HepG2 (cell line): ENCODE measurements around the gene SHQ1. TPM values are rescaled to one million over a fixed set of nuclear protein-coding genes. Genes with fewer than 3 reads are reported as not detected.

Experiments used
- CC2D1A ChIP-seq: sonication (generic); formaldehyde crosslinking; IDR thresholded peaks from 2 replicates; pipeline ENCODE4 v1.8.1; 2023; ENCODE audit warnings: mild to moderate bottlenecking, missing genetic modification reagents
- CEBPG ChIP-seq: IDR thresholded peaks from 2 replicates; pipeline ENCODE4 v1.6.1; 2016
- CREB3 ChIP-seq: sonication (generic); formaldehyde crosslinking; IDR thresholded peaks from 2 replicates; pipeline ENCODE4 v1.5.0; 2020; ENCODE audit warnings: missing genetic modification reagents
- DMTF1 ChIP-seq: sonication (generic); formaldehyde crosslinking; IDR thresholded peaks from 2 replicates; pipeline ENCODE4 v1.4.0; 2020; ENCODE audit warnings: mild to moderate bottlenecking, missing genetic modification reagents
- ELF3 ChIP-seq: IDR thresholded peaks from 2 replicates; pipeline ENCODE4 v1.6.1; 2016; ENCODE audit warnings: missing genetic modification reagents, missing compliant biosample characterization
- FIP1L1 ChIP-seq: fragments of 200-400 bp; formaldehyde crosslinking; IDR thresholded peaks from 2 replicates; pipeline ENCODE4 v1.6.1; 2018; ENCODE audit warnings: low read depth, mild to moderate bottlenecking, low read length, moderate library complexity, borderline replicate concordance; ENCODE audit not compliant: insufficient read depth
- GTF3A ChIP-seq: sonication (generic); formaldehyde crosslinking; conservative IDR thresholded peaks from 2 replicates; pipeline ENCODE4 v1.4.0; 2020; ENCODE audit warnings: mild to moderate bottlenecking, missing genetic modification reagents
- HNF4G ChIP-seq, 2 experiments: sonication (generic) in 1 of 2; formaldehyde crosslinking in 1 of 2; IDR thresholded peaks; 2 replicates each; pipeline versions ENCODE4 v1.4.0 to v1.6.1; 2011 to 2020; ENCODE audit warnings: borderline replicate concordance in 2 of 2, low read depth in 2 of 2, mild to moderate bottlenecking in 2 of 2, low read length in 1 of 2, missing genetic modification reagents in 1 of 2, moderate library complexity in 1 of 2
- HNRNPH1 ChIP-seq: fragments of 200-400 bp; formaldehyde crosslinking; optimal IDR thresholded peaks from 2 replicates; pipeline ENCODE3; 2017; ENCODE audit warnings: mild to moderate bottlenecking, low read depth, low read length
- HOXA5 ChIP-seq: sonication (generic); formaldehyde crosslinking; IDR thresholded peaks from 2 replicates; pipeline ENCODE4 v1.4.0; 2020; ENCODE audit warnings: missing genetic modification reagents
- MBD4 ChIP-seq: IDR thresholded peaks from 2 replicates; pipeline ENCODE4 v1.6.1; 2012; ENCODE audit warnings: low read length, inconsistent platforms, borderline replicate concordance
- MEF2D ChIP-seq: sonication (generic); formaldehyde crosslinking; IDR thresholded peaks from 2 replicates; pipeline ENCODE4 v1.5.1; 2020; ENCODE audit warnings: mild to moderate bottlenecking, missing genetic modification reagents
- MNT ChIP-seq: fragments of 450-650 bp; IDR thresholded peaks from 2 replicates; pipeline ENCODE4 v1.6.1; 2016
- MYC ChIP-seq: sonication (generic); formaldehyde crosslinking; IDR thresholded peaks from 2 replicates; pipeline ENCODE4 v1.9.0; 2021; ENCODE audit warnings: missing genetic modification reagents, borderline replicate concordance
- RCOR2 ChIP-seq: IDR thresholded peaks from 2 replicates; pipeline ENCODE4 v1.6.1; 2016; ENCODE audit warnings: missing biosample characterization, missing genetic modification reagents
- SAFB2 ChIP-seq: sonication (generic); formaldehyde crosslinking; IDR thresholded peaks from 2 replicates; pipeline ENCODE4 v1.5.1; 2020; ENCODE audit warnings: missing genetic modification reagents, low read depth, mild to moderate bottlenecking, borderline replicate concordance
- SMAD3 ChIP-seq: sonication (generic); formaldehyde crosslinking; IDR thresholded peaks from 2 replicates; pipeline ENCODE4 v1.4.0; 2020; ENCODE audit warnings: missing genetic modification reagents
- STAT5B ChIP-seq: sonication (generic); formaldehyde crosslinking; IDR thresholded peaks from 2 replicates; pipeline ENCODE4 v1.4.0; 2020; ENCODE audit warnings: missing genetic modification reagents
- TBX2 ChIP-seq: sonication (generic); formaldehyde crosslinking; IDR thresholded peaks from 2 replicates; pipeline ENCODE4 v1.5.0; 2020; ENCODE audit warnings: missing genetic modification reagents, mild to moderate bottlenecking, borderline replicate concordance
- TEAD2 ChIP-seq: sonication (generic); formaldehyde crosslinking; IDR thresholded peaks from 2 replicates; pipeline ENCODE4 v1.9.0; 2021; ENCODE audit warnings: missing genetic modification reagents
- ZNF18 ChIP-seq: sonication (generic); formaldehyde crosslinking; IDR thresholded peaks from 2 replicates; pipeline ENCODE4 v1.8.0; 2022; ENCODE audit warnings: mild to moderate bottlenecking, missing genetic modification reagents; ENCODE audit not compliant: insufficient replicate concordance
- ZNF788 ChIP-seq: sonication (generic); formaldehyde crosslinking; IDR thresholded peaks from 2 replicates; pipeline ENCODE4 v1.5.0; 2020; ENCODE audit warnings: mild to moderate bottlenecking, missing genetic modification reagents, borderline replicate concordance
- ZSCAN12 ChIP-seq: sonication (generic); formaldehyde crosslinking; IDR thresholded peaks from 2 replicates; pipeline ENCODE4 v1.9.0; 2021; ENCODE audit warnings: mild to moderate bottlenecking, missing genetic modification reagents
- ZSCAN20 ChIP-seq: sonication (generic); formaldehyde crosslinking; IDR thresholded peaks from 2 replicates; pipeline ENCODE4 v1.4.0; 2020; ENCODE audit warnings: missing genetic modification reagents, mild to moderate bottlenecking, borderline replicate concordance
- polyA plus RNA-seq, 8 experiments: library from polyadenylated mRNA; depleted of rRNA in 3 of 8; stranded (reverse) in 7 of 8; unstranded in 1 of 8; fragments of >200 nt; fragmentation: Illumina TruSeq in 4 of 8; extraction: Trizol in 4 of 8; gene quantifications; 2 replicates each; pipeline versions ENCODE4 v1.2.1 to v1.2.3, GENCODE V29; 2011 to 2016; ENCODE audit warnings: low read depth in 4 of 8, missing spikeins in 1 of 8, mixed read lengths in 1 of 8; ENCODE audit not compliant: insufficient read depth in 1 of 8
- total RNA-seq, 5 experiments: library from RNA; depleted of rRNA; stranded (reverse); fragments of >200 nt; fragmentation: Illumina TruSeq; extraction: Trizol; gene quantifications; 2 replicates each; pipeline ENCODE4 v1.2.3, GENCODE V29; 2016; ENCODE audit warnings: low read depth in 1 of 5

The SHQ1 gene
- total and polyA plus RNA-seq, 2 of the 13 experiments (the other 11 are each of a cell fraction or from before 2014, with no cell fraction given), result 5.5 to 20.3 TPM

- no peak for TF ChIP-seq ZSCAN12
- TF ChIP-seq HNF4G (IDR thresholded peaks at IDR 0.05; ENCODE audit: borderline replicate concordance, low read depth, low read length), result no peak
- TF ChIP-seq HNF4G (CRISPR knock-in tag; IDR thresholded peaks at IDR 0.05; ENCODE audit: borderline replicate concordance, low read depth), result no peak
- TF ChIP-seq MEF2D (CRISPR knock-in tag), result peak; percentile 57; the same call in 1 of the 2 replicates
- no peak for TF ChIP-seq DMTF1 (CRISPR knock-in tag)
- TF ChIP-seq SAFB2 (CRISPR knock-in tag), result no peak
- TF ChIP-seq ZSCAN20, result no peak
- TF ChIP-seq HOXA5, result no peak
- no peak for TF ChIP-seq FIP1L1
- no peak for TF ChIP-seq MBD4
- no peak for TF ChIP-seq SMAD3 (CRISPR knock-in tag)
- no peak for TF ChIP-seq CREB3 (CRISPR knock-in tag)
- no peak for TF ChIP-seq RCOR2 (CRISPR knock-in tag)
- no peak for TF ChIP-seq CC2D1A
- no peak for TF ChIP-seq GTF3A (CRISPR knock-in tag)
- no peak for TF ChIP-seq TEAD2 (CRISPR knock-in tag)
- peak; percentile 51; the same call in 1 of the 2 replicates for TF ChIP-seq ZNF788
- TF ChIP-seq TBX2 (CRISPR knock-in tag), result peak; percentile 64
- TF ChIP-seq MYC, result no peak
- TF ChIP-seq ZNF18 (CRISPR knock-in tag), result no peak
- TF ChIP-seq HNRNPH1, result no peak
- TF ChIP-seq MNT, result no peak
- no peak for TF ChIP-seq CEBPG (CRISPR knock-in tag)
- TF ChIP-seq STAT5B, result no peak
- TF ChIP-seq ELF3, result 0 out of 2 replicates have a peak, but pooled peaks have one; percentile 10
Observed at GRCh38 chr3:72702390-72702789, 145.9 kb downstream of the SHQ1 start (continued).
